Common myeloid progenitor, CD34-positive (primary cell): Measurements from ENCODE around the gene GNPTAB.
"Not testable (repeated sequence)": the region's sequence is repeated elsewhere in the genome, so short reads cannot be mapped to it uniquely, and the experiment has no call there.

ENCODE experiments used
- CTCF ChIA-PET: fragments of 350-600 bp; sonication (Branson Sonifier 250); formaldehyde crosslinking; loops from one replicate; lab custom pipeline; 2021; ENCODE audit warnings: antibody characterized with exemption; lab: Charles Lee
- POLR2A ChIA-PET: fragments of 350-600 bp; sonication (Branson Sonifier 250); formaldehyde crosslinking; loops from one replicate; lab custom pipeline; 2021; ENCODE audit warnings: antibody characterized with exemption; lab: Charles Lee
- DNase-seq, 3 donors: peaks; one replicate each; pipeline versions ENCODE4 v3.0.0 to v3.0.0-alpha.2; 2013
- H3K27ac ChIP-seq, 2 experiments: 1 replicate in 1 of 2; 2 replicates in 1 of 2; pipeline ENCODE4 v1.7.0; 2013; ENCODE audit warnings: inconsistent platforms in 2 of 2, low read length in 2 of 2, mild to moderate bottlenecking in 2 of 2, low read depth in 1 of 2, moderate library complexity in 1 of 2; ENCODE audit not compliant: severe bottlenecking in 2 of 2, insufficient read depth in 1 of 2, poor library complexity in 1 of 2
- H3K27me3 ChIP-seq, 5 experiments: replicated peaks in 2 of 5; 1 replicate in 3 of 5; 2 replicates in 2 of 5; pipeline versions ENCODE4 v1.6.1 to v1.7.0; 2013; ENCODE audit warnings: low read length in 4 of 5, mild to moderate bottlenecking in 2 of 5, moderate library complexity in 2 of 5, inconsistent platforms in 1 of 5; ENCODE audit not compliant: insufficient read depth in 5 of 5, control insufficient read depth in 4 of 5
- H3K36me3 ChIP-seq, 4 experiments: 1 replicate in 2 of 4; 2 replicates in 2 of 4; pipeline versions ENCODE4 v1.6.1 to v1.7.0; 2013; ENCODE audit warnings: low read length in 3 of 4, control low read depth in 1 of 4, mild to moderate bottlenecking in 1 of 4; ENCODE audit not compliant: control insufficient read depth in 4 of 4, insufficient read depth in 4 of 4
- H3K4me1 ChIP-seq, 4 experiments: 1 replicate in 3 of 4; 2 replicates in 1 of 4; pipeline versions ENCODE4 v1.6.1 to v1.7.1; 2013; ENCODE audit warnings: low read length in 3 of 4, mild to moderate bottlenecking in 3 of 4, control low read depth in 1 of 4, inconsistent platforms in 1 of 4, moderate library complexity in 1 of 4; ENCODE audit not compliant: control insufficient read depth in 4 of 4, insufficient read depth in 4 of 4; ENCODE audit errors: control extremely low read depth in 1 of 4
- H3K4me3 ChIP-seq, 7 experiments: 1 replicate in 4 of 7; 2 replicates in 3 of 7; pipeline versions ENCODE4 v1.5.1 to v1.7.0; 2013; ENCODE audit warnings: mild to moderate bottlenecking in 7 of 7, low read length in 6 of 7, moderate library complexity in 6 of 7, inconsistent platforms in 2 of 7, low read depth in 2 of 7, control low read depth in 1 of 7; ENCODE audit not compliant: insufficient read depth in 4 of 7, control insufficient read depth in 1 of 7; ENCODE audit errors: extremely low read depth in 1 of 7
- H3K9me3 ChIP-seq, 5 experiments: 1 replicate in 4 of 5; 2 replicates in 1 of 5; pipeline versions ENCODE4 v1.6.1 to v1.7.1; 2013; ENCODE audit warnings: low read length in 4 of 5, mild to moderate bottlenecking in 2 of 5, inconsistent platforms in 1 of 5, low read depth in 1 of 5, moderate library complexity in 1 of 5; ENCODE audit not compliant: control insufficient read depth in 4 of 5, insufficient read depth in 2 of 5; ENCODE audit errors: control extremely low read depth in 1 of 5
- WGBS: methylation state at CpG from one replicate; pipeline ENCODE4 v1.1.5; 2013; ENCODE audit not compliant: insufficient coverage; 5-methylcytosine and 5-hydroxymethylcytosine counted together

The GNPTAB gene

DNA sequence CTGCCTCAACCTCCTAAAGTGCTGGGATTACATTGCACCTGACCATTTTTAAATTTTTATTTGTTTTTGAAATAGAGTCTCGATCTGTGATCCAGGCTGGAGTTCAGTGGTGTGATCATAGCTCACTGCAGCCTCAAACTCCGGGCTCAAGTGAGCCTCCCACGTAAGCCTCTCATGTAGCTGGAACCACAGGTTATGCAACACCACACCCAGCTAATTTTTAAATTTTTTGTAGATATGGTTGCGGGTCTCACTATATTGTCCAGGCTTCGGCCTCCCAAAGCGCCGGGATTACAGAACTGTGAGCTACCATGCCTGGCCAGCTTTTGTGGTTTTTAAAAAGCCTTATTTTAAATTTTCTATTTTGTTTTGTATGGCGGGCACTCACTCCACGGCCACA lies 44.4 kb upstream of the GNPTAB start:
- DNase-seq, result no peak
- Histone ChIP-seq H3K36me3 (no peaks in the 10 kb centered on the region), H3K27ac (peak overlapping the region in 1 of 2 experiments; percentile 43), H3K4me1 (peaks cover 15 to 42% (median 28%) of the 10 kb centered on the region in 4 experiments), H3K27me3 (no peaks in the 10 kb centered on the region), H3K4me3 (no peak overlapping the region), H3K9me3 (no peaks in the 10 kb centered on the region)
- ChIA-PET POLR2A (no interaction called here), CTCF (interaction anchor here (0.8 to 1.8 kb wide), 7 partner anchors 9 to 92 kb away, joined by 3 to 8 read pairs (median 3); no protein-coding TSS in a partner anchor)
- 94% methylated on average over 5 of the region's 9 CpGs for WGBS

DNA sequence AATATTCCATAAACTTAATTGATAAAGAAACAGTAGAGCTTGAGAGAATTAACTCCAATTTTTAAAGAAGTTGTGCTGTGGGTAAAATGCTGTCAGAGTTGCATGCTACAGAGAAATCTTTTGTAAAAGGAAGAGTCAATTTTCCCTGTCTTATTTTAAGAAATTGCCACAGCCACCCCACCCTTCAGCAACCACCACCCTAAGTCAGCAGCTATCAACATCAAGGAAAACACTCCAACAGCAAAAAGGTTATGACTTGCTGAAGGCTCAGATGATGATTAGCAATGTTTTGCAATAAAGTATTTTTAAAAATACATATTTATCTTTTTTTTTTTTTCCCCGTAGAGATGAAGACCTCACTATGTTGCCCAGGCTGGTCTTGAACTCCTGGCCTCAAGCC lies 40.2 kb upstream of the GNPTAB start:
- DNase-seq, result no peak
- WGBS, result 100% methylated on average over 1 of the region's 1 CpG
- no peak overlapping the region for H3K27ac ChIP-seq
- H3K36me3 ChIP-seq, result no peaks in the 10 kb centered on the region
- H3K27me3 ChIP-seq, result no peaks in the 10 kb centered on the region
- no peaks in the 10 kb centered on the region for H3K9me3 ChIP-seq
- peaks cover 3 to 14% (median 7%) of the 10 kb centered on the region in 4 experiments for H3K4me1 ChIP-seq
- no peak overlapping the region for H3K4me3 ChIP-seq
- POLR2A ChIA-PET, result interaction anchor here (0.6 kb wide), 1 partner anchor 111 kb away, joined by 3 read pairs; no protein-coding TSS in a partner anchor
- CTCF ChIA-PET, result no interaction called here

DNA sequence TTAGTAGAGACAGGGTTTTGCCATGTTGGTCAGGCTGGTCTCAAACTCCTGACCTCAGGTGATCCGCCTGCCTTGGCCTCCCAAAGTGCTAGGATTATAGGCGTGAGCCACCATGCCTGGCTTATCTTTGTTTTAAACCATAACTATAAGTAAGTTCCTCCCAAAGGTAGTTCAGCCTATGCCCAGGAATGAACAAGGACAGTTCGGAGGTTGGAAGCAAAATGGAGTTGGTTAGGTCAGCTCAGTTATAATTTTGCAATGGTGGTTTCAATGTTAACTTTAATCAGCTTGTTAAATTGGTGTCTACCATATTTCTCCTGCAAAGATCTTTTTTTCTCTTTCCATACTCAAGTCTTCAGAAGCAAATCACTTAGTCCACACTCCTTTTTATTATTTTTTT lies 36.9 kb upstream of the GNPTAB start:
- CTCF ChIA-PET, result interaction anchor here (0.7 to 2.7 kb wide), 4 partner anchors 10 to 29 kb away, joined by 3 to 11 read pairs (median 3); partner anchors contain the start of gene DRAM1
- not testable (repeated sequence) for DNase-seq

DNA sequence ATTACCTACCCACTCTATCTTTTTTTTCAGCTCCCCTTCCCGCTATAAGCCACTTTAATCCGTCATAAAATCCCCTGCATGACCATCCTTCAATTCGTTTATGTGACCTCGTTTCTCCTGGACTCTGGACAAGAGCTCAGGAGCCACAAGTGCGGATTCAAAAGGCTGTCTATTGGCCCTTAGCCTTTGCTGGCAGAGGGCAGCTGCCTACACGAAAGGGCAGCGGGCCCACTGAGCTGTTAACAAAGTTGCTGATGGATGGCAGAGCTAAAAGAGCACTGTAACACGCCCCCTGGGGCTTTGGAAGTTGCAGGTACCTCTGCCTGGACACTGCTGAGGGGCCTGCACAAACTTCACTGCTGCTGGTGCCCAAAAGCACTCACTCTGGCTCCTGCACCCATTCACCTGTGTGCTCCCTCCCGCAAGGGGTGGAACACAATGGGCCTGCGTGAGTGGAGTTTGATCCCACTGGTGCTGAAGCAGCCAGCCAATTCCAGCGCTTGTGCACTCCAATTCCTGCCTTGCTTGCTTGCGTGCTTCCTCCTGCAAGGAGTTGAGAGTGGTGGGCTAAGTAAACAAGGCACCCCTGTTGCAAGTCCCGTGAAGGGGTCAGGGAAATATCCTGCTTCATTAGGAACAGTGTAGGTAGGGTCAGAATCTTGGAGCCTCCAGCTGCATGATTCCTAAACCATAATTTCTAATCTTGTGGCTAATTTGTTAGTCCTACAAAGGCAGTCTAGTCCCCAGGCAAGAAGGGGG lies 36.0 kb upstream of the GNPTAB start:
- 97% methylated on average over 11 of the region's 13 CpGs for WGBS
- H3K27me3 ChIP-seq, result no peaks in the 10 kb centered on the region
- no peak for DNase-seq
- peaks cover 0 to 7% (median 0%) of the 10 kb centered on the region in 5 experiments for H3K9me3 ChIP-seq
- ChIA-PET POLR2A (interaction anchor here (1.4 kb wide), 1 partner anchor 11 kb away, joined by 3 read pairs; no protein-coding TSS in a partner anchor), CTCF (interaction anchor here (0.6 to 2.7 kb wide), 9 partner anchors 8 to 93 kb away, joined by 3 to 11 read pairs (median 3); no protein-coding TSS in a partner anchor)
- peaks cover 0 to 6% (median 3%) of the 10 kb centered on the region in 4 experiments for H3K4me1 ChIP-seq
- no peak overlapping the region for H3K4me3 ChIP-seq
- H3K36me3 ChIP-seq, result no peaks in the 10 kb centered on the region
- H3K27ac ChIP-seq, result no peak overlapping the region

More for the DNA sequence above, 36.9 kb upstream of the GNPTAB start:
- H3K9me3 ChIP-seq, H3K27ac ChIP-seq, H3K4me3 ChIP-seq, H3K27me3 ChIP-seq, H3K4me1 ChIP-seq, POLR2A ChIA-PET, H3K36me3 ChIP-seq: not testable (repeated sequence)
- WGBS, result no CpG with 5 or more reads among the region's 3 CpGs

DNA sequence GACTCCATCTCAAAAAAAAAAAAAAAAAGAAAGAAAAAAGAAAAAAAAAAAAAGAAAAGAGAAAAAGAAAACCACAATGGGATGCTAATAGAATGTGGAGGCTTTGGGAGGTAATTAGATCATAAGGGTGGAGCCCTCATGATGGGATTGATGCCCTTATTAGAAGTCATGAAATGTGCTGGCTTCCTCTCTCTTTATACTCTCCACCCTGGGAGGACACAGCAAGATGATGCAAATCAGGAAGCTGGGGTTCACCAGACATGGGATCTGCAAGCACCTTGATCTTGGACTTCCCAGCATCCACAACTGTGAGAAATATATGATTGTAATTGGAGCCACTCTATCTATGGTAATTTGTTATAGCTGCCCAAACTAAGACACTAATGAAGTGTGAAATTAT lies 33.2 kb upstream of the GNPTAB start:
- H3K4me1 ChIP-seq, result peaks cover 0 to 10% (median 3%) of the 10 kb centered on the region in 4 experiments
- peaks cover 0 to 7% (median 0%) of the 10 kb centered on the region in 5 experiments for H3K9me3 ChIP-seq
- no peaks in the 10 kb centered on the region for H3K36me3 ChIP-seq
- no peak overlapping the region for H3K27ac ChIP-seq
- ChIA-PET POLR2A (no interaction called here), CTCF (interaction anchor here (1.2 to 2.1 kb wide), 3 partner anchors 11 to 24 kb away, joined by 3 to 8 read pairs (median 4); no protein-coding TSS in a partner anchor)
- H3K4me3 ChIP-seq, result no peak overlapping the region
- H3K27me3 ChIP-seq, result no peaks in the 10 kb centered on the region
- no peak for DNase-seq

DNA sequence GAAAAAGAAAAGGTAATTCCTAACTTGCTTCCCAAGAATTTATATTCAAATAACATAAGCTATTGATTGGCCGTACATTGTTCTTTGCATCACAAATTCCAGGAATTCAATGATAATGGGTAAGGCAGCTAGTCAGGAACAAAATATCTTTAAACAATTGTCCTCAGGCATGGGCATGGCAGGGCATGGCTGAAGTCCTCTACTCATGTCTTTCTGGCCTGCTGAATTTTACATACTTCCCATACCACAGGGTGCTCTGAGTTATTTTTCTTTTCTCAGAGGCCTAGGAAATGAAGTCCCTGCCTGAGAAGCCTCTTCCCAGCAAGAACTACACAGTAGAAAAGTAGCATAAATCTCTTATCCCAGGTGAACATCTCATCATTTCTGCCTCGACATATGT lies 31.5 kb upstream of the GNPTAB start:
- DNase-seq, result no peak
- peaks cover 0 to 7% (median 0%) of the 10 kb centered on the region in 5 experiments for H3K9me3 ChIP-seq
- ChIA-PET POLR2A (no interaction called here), CTCF (interaction anchor here (0.9 to 1.5 kb wide), 2 partner anchors 22 to 26 kb away, joined by 3 to 4 read pairs; no protein-coding TSS in a partner anchor)
- H3K27ac ChIP-seq, result no peak overlapping the region
- WGBS, result 100% methylated on average over 2 of the region's 2 CpGs
- H3K4me1 ChIP-seq, result peaks cover 0 to 16% (median 8%) of the 10 kb centered on the region in 4 experiments
- no peaks in the 10 kb centered on the region for H3K36me3 ChIP-seq
- H3K27me3 ChIP-seq, result no peaks in the 10 kb centered on the region
- H3K4me3 ChIP-seq, result no peak overlapping the region

DNA sequence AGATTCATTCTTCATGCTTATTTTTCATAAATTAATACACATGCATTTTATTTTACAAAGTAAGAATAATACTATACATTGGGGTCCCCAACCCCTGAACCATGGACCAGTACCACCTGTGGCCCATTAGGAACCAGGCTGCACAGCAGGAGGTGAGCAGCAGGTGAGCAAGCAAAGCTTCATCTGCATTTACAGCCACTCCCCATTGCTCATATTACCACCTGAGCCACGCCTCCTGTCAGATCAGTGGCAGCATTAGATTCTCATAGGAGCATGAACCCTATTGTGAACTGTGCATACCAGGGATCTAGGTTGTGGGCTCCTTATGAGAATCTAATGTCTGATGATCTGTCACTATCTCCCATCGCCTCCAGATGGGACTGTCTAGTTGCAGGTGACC lies 30.9 kb upstream of the GNPTAB start:
- POLR2A ChIA-PET, DNase-seq, H3K36me3 ChIP-seq, H3K9me3 ChIP-seq, H3K4me3 ChIP-seq, H3K27me3 ChIP-seq, H3K27ac ChIP-seq: not testable (repeated sequence)
- CTCF ChIA-PET, result interaction anchor here (0.9 to 1.5 kb wide), 3 partner anchors 21 to 84 kb away, joined by 3 to 4 read pairs (median 3); no protein-coding TSS in a partner anchor
- WGBS, result no CpG with 5 or more reads among the region's 2 CpGs
- H3K4me1 ChIP-seq, result peaks cover 2 to 21% (median 13%) of the 10 kb centered on the region in 4 experiments
